ENCODE measurements around the gene TARBP1. TPM values are rescaled to one million over a fixed set of nuclear protein-coding genes. Genes with fewer than 3 reads are reported as not detected.
A peak's percentile ranks its signal among the peaks of the same experiment; 100 is the strongest.

Gene TARBP1
- total and polyA plus RNA-seq, 2 of the 13 experiments (the other 11 are each of a cell fraction or from before 2014, with no cell fraction given), result 37.7 to 67.0 TPM

- TF ChIP-seq, protein P1, sequence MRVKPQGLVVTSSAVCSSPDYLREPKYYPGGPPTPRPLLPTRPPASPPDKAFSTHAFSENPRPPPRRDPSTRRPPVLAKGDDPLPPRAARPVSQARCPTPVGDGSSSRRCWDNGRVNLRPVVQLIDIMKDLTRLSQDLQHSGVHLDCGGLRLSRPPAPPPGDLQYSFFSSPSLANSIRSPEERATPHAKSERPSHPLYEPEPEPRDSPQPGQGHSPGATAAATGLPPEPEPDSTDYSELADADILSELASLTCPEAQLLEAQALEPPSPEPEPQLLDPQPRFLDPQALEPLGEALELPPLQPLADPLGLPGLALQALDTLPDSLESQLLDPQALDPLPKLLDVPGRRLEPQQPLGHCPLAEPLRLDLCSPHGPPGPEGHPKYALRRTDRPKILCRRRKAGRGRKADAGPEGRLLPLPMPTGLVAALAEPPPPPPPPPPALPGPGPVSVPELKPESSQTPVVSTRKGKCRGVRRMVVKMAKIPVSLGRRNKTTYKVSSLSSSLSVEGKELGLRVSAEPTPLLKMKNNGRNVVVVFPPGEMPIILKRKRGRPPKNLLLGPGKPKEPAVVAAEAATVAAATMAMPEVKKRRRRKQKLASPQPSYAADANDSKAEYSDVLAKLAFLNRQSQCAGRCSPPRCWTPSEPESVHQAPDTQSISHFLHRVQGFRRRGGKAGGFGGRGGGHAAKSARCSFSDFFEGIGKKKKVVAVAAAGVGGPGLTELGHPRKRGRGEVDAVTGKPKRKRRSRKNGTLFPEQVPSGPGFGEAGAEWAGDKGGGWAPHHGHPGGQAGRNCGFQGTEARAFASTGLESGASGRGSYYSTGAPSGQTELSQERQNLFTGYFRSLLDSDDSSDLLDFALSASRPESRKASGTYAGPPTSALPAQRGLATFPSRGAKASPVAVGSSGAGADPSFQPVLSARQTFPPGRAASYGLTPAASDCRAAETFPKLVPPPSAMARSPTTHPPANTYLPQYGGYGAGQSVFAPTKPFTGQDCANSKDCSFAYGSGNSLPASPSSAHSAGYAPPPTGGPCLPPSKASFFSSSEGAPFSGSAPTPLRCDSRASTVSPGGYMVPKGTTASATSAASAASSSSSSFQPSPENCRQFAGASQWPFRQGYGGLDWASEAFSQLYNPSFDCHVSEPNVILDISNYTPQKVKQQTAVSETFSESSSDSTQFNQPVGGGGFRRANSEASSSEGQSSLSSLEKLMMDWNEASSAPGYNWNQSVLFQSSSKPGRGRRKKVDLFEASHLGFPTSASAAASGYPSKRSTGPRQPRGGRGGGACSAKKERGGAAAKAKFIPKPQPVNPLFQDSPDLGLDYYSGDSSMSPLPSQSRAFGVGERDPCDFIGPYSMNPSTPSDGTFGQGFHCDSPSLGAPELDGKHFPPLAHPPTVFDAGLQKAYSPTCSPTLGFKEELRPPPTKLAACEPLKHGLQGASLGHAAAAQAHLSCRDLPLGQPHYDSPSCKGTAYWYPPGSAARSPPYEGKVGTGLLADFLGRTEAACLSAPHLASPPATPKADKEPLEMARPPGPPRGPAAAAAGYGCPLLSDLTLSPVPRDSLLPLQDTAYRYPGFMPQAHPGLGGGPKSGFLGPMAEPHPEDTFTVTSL (CRISPR knock-in tag; IDR thresholded peaks at IDR 0.05; ENCODE audit: borderline replicate concordance), result peak; percentile 46; the same call in 1 of the 2 replicates
- TF ChIP-seq, protein P2, sequence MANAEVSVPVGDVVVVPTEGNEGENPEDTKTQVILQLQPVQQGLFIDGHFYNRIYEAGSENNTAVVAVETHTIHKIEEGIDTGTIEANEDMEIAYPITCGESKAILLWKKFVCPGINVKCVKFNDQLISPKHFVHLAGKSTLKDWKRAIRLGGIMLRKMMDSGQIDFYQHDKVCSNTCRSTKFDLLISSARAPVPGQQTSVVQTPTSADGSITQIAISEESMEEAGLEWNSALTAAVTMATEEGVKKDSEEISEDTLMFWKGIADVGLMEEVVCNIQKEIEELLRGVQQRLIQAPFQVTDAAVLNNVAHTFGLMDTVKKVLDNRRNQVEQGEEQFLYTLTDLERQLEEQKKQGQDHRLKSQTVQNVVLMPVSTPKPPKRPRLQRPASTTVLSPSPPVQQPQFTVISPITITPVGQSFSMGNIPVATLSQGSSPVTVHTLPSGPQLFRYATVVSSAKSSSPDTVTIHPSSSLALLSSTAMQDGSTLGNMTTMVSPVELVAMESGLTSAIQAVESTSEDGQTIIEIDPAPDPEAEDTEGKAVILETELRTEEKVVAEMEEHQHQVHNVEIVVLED (CRISPR knock-in tag; IDR thresholded peaks at IDR 0.05; ENCODE audit: borderline replicate concordance), result no peak
- TF ChIP-seq PCBP2 (optimal IDR thresholded peaks at IDR 0.05; ENCODE audit: low read depth, low read length, poor library complexity, severe bottlenecking), result no peak
- peak; percentile 90 for TF ChIP-seq CEBPB (IDR thresholded peaks at IDR 0.05; ENCODE audit: borderline replicate concordance, low read depth, low read length)
- TF ChIP-seq, protein P3, sequence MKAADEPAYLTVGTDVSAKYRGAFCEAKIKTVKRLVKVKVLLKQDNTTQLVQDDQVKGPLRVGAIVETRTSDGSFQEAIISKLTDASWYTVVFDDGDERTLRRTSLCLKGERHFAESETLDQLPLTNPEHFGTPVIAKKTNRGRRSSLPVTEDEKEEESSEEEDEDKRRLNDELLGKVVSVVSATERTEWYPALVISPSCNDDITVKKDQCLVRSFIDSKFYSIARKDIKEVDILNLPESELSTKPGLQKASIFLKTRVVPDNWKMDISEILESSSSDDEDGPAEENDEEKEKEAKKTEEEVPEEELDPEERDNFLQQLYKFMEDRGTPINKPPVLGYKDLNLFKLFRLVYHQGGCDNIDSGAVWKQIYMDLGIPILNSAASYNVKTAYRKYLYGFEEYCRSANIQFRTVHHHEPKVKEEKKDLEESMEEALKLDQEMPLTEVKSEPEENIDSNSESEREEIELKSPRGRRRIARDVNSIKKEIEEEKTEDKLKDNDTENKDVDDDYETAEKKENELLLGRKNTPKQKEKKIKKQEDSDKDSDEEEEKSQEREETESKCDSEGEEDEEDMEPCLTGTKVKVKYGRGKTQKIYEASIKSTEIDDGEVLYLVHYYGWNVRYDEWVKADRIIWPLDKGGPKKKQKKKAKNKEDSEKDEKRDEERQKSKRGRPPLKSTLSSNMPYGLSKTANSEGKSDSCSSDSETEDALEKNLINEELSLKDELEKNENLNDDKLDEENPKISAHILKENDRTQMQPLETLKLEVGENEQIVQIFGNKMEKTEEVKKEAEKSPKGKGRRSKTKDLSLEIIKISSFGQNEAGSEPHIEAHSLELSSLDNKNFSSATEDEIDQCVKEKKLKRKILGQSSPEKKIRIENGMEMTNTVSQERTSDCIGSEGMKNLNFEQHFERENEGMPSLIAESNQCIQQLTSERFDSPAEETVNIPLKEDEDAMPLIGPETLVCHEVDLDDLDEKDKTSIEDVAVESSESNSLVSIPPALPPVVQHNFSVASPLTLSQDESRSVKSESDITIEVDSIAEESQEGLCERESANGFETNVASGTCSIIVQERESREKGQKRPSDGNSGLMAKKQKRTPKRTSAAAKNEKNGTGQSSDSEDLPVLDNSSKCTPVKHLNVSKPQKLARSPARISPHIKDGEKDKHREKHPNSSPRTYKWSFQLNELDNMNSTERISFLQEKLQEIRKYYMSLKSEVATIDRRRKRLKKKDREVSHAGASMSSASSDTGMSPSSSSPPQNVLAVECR (CRISPR knock-in tag; IDR thresholded peaks at IDR 0.05; ENCODE audit: borderline replicate concordance), result no peak
- TF ChIP-seq ZNF331 (CRISPR knock-in tag; IDR thresholded peaks at IDR 0.05), result no peak
- no peak for TF ChIP-seq HOXA3 (CRISPR knock-in tag; IDR thresholded peaks at IDR 0.05)
- no peak for TF ChIP-seq ZNF569 (CRISPR knock-in tag; IDR thresholded peaks at IDR 0.05; ENCODE audit: borderline replicate concordance)
- no peak for TF ChIP-seq EEA1 (CRISPR knock-in tag; IDR thresholded peaks at IDR 0.05; ENCODE audit: borderline replicate concordance)
- TF ChIP-seq ZNF296 (CRISPR knock-in tag; conservative IDR thresholded peaks at IDR 0.05), result no peak
- TF ChIP-seq ZNF383 (CRISPR knock-in tag; IDR thresholded peaks at IDR 0.05; ENCODE audit: borderline replicate concordance), result no peak
- no peak for TF ChIP-seq RBM22 (optimal IDR thresholded peaks at IDR 0.05; ENCODE audit: low read length)
- no peak for TF ChIP-seq PRPF4 (IDR thresholded peaks at IDR 0.05; ENCODE audit: low read depth, low read length, poor library complexity, severe bottlenecking)
- TF ChIP-seq ZNF234 (CRISPR knock-in tag; conservative IDR thresholded peaks at IDR 0.05), result no peak
- 0 out of 2 replicates have a peak, but pooled peaks have one; percentile 15 for TF ChIP-seq FOXP4 (CRISPR knock-in tag; IDR thresholded peaks at IDR 0.05)
Observed at GRCh38 chr1:234458352-234459017, 20.5 kb downstream of the TARBP1 start (continued).
